GM21619 (cell line): ENCODE data around the gene NNT.
A peak's percentile ranks its signal among the peaks of the same experiment; 100 is the strongest.
"Not testable (repeated sequence)": the region's sequence is repeated elsewhere in the genome, so short reads cannot be mapped to it uniquely, and the experiment has no call there.

Experiments used
- ATAC-seq: cut with Tn5 transposase; IDR thresholded peaks from one replicate; pipeline ENCODE4 v1.9.1; 2021; ENCODE audit not compliant: unreplicated experiment

The NNT gene

DNA sequence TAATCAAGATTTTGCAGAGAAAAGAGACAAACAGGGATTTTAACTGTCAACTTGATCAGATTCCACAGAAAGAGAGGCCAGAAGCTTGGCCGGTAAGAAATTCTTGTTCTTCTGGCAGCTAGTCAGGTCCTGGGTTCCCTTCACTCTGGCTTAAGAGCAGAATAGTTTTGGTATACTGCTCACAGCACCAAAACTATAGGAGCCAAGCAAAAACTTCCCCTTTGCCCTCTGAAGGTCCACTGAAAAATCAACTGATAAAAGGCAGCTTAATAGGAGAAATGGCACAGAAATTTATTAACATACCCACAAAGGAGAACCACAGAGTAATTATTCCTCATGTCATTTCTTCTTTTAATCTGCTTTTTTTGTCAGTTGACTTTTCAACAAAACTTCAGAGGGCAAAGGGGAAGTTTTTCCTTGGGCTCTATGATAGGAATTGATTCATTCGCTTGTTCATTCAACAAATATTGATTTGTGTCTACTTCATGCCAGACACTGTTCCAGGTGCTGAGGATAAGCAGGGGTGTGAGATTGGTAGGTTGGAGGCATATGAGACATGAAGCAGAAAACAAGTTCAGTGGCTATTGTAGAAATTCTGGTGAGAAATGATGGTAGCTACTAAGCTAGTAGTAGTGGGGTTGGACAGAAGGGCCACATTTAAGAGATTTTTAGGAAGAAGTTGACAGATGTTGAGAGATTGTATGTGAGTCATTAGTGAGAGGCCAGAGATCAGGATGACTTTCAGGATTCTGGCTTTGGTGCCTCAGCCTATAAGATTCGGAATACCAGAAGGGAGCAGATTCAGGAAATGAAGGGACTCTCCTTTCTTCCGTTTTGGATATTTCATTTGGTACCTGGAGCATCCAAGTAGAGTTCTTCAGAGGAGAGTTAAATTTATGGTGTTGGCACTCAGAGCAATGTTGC, 20.6 kb upstream of the NNT start:
- no peak for ATAC-seq

DNA sequence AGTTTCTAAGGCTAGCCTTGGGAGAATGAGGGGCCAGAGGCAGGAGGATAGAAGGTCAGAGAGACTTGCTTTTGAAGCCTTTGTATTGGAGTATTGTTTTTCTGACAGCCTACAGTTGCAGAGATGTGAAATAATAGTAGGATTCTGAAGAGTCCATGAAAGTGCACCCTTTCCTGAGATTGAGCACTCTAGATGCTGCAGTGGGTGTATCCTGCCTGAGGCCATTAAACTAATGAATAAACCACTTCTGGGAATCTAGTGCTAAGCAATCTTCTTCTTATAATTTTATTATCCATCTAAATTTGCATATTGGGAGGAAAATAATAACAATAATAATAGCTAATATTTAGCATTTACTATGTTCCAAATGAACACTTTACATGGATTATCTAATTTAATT, 19.3 kb upstream of the NNT start:
- no peak for ATAC-seq

DNA sequence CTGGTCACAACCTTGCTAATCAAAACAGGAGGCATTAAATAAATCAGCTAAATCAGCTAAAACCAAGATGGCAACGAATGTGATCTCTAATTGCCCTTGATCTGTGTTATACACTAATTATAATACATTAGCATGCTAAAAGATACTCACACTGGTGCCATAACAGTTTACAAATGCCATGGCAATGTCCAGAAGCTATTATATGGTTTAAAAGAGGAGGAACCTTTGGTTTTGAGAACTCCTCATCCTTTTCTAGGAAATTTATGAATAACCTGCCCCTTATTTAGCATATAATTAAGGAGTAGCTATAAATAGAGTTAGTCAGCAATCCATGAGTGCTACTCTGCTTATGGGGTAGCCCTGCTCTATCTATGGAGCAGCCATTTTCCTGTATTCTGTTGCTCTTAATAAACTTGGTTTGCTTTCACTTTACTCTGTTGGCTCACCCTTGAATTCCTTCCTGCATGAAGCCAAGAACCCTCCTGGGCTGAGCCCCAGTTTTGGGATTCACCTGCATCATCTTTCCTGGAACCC, 18.7 kb upstream of the NNT start:
- no peak for ATAC-seq

DNA sequence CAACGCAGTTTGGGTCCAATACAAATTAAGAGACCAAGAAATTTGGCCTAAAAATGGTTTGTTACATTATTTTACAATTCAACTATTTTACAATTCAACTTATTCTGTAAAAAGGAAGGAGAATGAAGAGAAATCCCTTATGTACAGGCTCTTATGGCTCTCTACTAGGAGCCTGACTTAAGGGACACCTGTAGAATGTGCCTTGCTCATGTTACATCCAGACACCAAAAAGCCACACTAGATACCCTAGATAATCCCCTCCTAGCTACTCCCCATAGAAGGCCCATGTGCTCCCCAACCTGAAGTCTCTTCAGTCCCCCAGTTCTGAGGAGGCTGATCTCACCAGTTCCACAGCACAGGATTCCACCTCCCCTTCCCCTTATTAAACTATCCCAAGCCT, 14.1 kb upstream of the NNT start:
- ATAC-seq: no peak

DNA sequence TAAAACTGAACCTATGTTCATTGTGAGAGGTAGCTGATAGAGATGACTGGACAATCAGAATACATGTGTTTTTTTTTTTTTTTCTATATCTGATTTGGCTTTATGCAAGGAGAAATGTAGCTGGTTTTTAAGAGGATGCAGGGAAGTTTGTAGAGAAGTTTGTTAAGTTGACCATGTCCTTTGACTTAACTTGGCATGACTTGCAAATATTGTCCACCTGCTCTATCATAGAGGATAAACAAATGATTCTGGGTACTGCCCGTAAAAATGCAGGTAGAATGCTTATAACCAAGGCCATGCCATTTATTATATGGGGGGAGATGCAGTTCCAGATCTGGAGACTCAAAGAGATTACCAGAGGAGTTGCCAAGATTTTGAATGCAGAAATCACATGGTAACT, 13.7 kb upstream of the NNT start:
- no peak for ATAC-seq

DNA sequence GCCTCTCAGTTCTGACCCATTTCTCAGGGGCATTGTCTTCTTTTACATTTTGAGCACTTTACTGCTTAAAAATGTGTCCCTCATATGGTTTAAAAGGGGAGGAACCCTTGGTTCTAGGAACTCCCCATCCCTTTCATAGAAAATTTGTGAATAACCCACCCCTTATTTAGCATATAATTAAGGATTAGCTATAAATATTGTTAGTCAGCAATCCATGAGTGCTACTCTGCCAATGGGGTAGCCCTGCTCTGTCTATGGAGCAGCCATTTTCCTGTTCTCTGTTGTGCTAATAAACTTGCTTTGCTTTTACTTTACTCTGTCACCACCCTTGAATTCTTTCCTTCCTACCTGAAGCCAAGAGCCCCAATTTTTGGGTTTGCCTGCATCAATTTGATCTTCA, 12.3 kb upstream of the NNT start:
- ATAC-seq: no peak

DNA sequence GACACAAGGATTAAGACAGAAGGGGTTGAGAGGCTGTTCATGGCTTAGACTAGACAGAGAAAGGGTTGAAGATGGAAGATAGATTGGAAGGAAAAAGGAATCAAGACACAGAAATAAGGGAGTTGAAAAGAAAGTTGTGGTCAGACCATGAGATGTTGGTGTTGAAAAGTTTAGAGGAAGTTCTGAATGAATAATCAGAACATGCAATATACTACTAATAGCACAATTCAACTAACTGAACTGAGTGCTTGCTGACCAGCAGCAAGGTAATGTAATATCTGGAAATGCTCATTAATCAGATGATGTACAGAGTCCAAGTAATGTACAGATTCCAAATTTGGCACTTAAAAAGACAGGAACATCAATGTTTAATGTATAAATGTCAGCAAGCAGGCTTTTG, 10.6 kb upstream of the NNT start:
- no peak for ATAC-seq

DNA sequence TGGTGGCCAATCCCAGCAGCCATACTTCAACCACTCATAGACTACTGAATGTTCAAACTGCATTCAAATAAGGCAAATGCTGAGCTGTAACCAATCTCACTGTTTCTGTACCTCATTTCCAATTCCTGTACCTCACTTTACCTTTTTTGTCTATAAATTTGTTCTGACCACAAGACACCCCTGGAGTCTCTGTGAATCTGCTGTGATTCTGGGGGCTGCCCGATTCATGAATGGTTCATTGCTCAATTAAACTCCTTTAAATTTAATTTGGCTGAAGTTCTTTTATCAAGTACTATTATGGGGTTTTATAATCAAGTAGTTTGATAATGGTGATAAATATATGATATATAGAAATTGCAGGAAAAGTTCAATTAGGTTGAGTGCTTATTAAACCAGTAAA, 4.1 kb upstream of the NNT start:
- not testable (repeated sequence) for ATAC-seq

DNA sequence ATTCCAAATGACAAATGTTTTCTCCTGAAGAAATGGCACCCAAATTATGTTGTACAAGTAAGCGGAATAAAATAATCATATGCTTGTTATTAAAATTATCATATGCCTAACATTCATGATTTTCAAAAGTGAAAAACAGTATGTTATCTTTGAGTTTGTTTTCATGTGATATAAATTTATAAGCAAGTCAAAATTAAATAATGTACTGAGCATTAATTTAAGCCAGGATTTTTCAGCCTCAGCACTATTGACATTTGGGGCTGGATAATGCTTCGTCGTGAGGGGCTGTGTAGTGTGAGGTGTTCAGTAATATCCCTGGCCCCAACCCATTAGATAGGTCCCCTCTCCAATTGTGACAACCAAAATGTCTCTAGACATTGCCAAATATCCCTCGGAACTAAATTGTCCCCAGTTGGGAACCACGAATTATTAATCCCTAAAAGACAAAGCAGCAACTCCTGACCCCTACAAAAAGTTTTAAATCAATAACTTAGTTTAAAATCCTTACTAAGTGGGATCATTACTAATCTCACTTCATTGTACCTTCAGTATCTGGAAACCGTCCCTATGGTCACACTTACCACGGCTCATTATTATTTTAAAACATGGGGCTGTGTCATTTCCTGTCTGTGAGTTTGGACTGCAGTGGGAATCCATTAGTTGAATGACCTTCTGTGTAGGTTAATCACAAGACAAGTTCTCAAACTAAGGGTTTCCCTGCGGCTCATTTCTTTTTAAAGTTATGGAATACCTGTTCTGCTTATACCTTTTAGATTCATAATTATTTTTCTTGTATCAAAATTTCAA, 1.3 kb upstream of the NNT start:
- ATAC-seq: peak; percentile 34

DNA sequence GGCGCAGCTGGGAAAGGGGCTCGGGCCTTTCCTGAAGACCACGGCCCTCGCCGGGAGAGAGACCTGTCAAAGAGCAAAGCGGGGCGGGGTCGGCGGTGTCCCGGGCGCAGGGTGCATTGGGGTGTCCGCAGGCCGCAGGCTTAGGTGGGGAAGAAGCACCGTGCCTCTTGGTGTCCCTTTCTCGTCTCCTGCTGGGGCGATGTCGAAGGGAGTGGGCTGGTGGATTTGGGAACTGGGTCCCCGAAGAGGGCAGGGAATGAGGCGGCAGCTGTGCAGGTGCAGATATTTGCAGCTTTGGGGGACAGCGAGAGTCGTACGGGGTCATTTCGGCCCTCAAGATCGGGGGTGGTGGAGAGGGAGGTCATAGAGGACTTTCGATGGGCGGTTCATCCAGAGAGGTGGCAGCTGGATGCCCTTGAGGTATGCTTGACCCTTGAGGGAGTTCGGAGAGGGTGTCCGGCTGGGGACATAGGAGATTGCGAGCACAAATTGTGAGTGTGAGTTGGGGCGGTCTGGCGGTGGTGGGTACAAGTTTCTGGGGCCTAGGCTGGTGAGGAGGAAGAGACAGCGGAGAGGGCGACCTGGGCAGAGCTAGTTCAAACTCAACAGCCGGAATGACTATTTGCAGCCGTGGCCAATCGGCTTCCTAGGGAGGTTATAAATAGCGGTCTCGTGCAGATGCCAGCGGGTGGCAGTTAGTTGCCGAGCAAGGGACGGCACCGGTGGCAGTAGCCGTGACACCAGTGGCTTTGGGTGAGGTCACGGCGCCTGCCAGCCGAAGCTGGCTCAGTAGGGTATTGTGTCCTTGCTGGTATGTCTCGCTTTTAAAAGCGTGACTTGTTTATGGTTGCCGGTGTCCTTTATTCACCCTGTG, 601 bp downstream of the NNT start:
- peak; percentile 51 for ATAC-seq

DNA sequence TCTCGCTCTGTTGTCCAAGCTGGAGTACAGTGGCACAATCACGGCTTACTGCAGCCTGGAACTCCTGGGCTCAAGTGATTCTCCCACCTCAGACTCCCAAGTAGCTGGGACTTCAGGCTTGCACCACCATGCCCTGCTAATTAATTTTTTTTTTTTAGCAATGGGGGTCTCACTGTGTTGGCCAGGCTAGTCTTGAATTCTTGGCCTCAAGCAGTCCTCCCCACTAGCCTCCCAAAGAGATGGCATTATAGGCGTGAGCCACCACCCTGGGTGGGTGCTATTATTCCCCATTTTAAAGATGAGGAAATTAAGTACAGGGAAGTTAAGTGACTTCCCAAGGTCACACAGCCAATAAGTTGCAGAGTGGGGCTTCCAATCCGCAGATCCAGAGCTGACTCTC, 1.7 kb downstream of the NNT start:
- no peak for ATAC-seq

DNA sequence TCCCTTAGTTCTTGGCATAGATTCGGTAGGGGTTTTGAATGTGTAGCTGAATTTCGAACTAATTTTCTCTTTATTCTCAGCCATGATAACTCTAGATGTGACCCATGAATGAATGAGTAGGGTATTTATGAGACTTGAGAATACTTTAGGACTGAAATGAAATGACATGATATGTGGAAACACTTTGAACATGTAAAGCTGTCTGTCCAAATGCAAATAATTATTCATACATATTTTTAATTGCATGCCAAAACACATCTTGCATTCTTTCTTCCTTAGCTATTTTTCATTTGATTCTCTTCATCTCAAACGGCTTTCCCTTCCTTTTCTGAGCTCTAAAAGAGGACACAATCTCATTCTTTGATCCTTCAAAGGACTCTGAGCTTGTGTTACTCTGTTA, 3.4 kb downstream of the NNT start:
- no peak for ATAC-seq

DNA sequence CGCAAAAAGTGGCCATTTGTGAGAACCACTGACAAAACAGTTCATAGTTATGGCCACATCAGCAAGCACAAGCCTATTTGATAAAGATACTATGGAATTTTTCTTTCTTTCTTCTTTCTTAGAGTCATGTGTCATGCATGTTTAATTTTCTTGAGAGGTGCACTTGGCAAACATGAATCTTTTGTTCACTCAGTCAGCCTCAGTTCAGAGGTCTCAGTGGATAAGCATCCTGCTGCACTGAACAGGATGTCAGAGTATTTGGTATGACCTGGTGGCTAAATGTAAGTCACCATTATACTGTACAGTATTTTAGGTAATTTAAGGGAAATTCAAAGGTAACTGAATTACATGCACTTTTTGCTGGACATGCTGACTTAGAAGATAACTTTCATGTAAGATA, 5.4 kb downstream of the NNT start:
- no peak for ATAC-seq

DNA sequence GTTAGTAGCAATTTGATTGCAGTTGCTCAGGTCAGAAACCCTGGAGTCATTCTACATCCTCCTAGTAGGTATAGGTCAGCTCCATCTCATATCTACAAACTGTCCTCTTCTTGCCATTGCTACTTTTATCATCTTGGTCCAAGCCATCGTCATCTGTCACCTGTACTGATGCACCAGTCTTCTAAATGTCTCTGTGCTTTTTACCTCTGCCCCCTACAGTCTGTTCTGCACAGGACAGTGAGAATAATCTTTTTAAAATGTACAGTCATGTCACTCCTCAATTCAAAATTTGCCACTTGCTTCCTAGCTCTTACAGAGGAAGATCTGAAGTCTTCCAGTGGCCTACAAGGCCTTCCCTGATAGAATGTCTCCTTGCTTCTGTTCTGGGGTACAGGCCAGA, 6.8 kb downstream of the NNT start:
- peak; percentile 96 for ATAC-seq

DNA sequence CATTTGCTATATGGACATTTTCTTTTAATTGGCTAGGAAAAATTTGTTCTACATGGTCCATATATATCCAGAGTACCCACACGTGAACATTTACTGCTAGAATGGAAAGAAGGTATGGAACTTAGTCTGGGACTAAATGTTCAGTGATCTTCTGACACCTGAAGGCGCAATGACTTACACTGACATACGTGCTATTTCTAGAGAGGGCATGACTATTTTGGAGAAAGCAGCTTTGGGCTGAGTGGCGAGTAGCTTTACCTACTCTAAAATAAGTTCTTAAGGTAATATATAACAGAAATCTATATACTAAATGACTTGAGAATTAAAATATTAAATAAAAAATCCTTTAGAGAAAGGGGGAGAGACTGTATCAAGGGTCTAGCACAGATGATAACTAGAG, 10.4 kb downstream of the NNT start:
- no peak for ATAC-seq

DNA sequence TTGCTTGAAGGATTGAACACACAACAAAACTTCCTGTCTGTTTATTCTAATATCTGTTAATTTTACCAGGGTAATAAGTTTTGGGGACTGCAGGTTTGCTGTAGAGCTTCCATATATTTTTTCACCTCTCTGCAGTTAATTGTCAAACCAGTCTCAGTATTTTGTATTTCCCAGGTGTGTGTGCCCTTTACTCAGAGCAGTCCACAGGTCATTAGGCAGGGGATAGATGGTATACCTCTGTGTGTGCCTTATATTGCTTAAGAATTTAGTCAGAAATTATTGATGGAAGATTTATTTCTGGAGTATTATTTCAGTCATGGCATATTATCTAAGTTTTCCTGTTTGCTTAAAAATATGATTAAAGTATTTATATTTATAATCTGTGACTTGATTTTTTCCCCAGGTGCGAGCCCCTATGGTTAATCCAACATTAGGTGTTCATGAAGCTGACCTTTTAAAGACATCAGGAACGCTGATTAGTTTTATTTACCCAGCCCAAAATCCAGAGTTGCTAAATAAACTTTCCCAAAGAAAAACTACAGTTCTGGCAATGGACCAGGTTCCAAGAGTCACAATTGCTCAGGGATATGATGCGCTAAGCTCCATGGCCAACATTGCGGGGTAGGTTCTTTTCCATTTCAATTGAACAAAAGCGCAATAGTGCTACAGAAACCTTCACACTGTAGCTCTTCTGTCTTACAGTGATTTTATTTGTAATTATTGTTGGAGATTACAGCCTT, 12.6 kb downstream of the NNT start:
- ATAC-seq: no peak

DNA sequence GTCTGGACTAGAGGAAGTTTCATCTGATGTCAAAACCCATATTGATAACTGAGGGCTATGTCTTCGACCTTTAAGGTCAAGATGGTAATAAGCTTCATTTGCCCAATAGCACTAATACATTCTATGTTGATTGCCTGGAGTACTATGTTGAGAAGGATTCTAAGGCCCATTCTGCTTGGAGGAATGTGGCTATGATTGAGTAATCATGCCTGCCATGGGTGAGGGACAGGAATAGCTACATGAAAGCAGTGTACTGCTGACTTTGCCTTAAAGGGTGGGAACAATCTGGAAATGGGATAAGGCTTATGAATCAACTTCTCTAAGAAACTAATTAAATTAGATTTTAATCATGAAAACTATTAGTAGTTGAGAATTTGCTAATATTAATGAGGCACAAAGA, 13.6 kb downstream of the NNT start:
- ATAC-seq: no peak

DNA sequence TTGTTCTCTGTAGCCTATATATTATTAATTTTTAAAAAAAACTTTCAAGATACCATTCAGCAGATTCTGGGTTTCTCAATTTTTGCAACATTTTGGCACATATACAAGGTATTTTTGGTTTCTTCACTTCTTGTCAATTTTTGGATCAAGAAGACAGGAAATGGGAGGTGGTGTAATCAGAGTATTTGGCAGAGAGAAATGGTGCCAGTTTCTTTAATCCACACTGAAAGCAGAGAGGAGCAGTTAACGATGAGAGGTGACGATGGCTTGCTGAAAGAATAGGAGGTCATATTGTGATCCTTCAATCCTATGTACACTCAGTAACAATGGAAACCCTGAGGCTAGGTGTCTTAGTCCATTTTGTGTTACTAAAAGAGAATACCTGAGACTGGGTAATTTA, 16.4 kb downstream of the NNT start:
- no peak for ATAC-seq

DNA sequence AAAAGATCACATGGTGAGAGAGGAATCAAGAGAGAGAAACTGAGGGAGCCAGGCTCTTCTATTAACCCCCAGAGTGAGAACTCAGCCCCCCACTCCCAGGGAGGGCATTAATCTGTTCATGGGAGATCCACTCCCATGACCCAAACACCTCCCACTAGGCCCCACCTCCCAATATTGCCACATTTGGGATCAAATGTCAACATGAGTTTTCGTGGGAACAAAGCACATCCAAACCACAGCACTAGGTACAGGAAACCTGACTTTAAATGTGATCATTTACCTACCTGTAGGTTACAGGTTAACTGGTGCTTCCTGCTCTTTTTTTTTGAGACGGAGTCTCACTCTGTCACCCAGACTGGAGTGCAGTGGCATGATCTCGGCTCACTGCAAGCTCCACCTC, 16.9 kb downstream of the NNT start:
- no peak for ATAC-seq

DNA sequence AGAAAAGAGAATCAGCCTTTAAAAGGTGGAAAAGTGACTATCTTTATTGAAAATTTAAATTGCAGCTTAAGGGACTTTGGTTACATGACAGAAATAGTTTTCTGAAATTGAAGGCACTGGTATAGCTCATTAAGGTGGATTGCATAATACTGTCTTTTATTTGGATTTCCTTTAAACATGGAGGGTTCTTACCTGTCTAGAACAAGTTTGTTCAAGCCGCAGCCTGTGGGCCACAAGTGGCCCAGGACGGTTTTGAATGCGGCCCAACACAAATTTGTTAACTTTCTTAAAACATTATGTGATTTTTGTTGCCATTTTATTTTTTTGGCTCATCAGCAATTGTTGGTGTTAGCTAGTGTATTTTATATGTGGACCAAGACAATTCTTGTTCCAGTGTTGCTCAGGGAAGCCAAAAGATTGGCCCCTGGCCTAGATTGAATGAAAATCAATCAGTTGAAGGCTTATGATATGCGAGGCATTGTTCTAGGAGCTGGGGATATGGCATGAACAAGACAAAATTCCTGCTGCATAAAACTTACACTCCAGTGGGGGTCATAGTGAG, 18.0 kb downstream of the NNT start:
- ATAC-seq: no peak
